GM03348 (cell line): ENCODE results near the gene TNFRSF18.

Experiments used
- DNase-seq: peaks from one replicate; pipeline ENCODE4 v3.0.0; 2012; ENCODE audit warnings: low spot score

Gene TNFRSF18

DNA sequence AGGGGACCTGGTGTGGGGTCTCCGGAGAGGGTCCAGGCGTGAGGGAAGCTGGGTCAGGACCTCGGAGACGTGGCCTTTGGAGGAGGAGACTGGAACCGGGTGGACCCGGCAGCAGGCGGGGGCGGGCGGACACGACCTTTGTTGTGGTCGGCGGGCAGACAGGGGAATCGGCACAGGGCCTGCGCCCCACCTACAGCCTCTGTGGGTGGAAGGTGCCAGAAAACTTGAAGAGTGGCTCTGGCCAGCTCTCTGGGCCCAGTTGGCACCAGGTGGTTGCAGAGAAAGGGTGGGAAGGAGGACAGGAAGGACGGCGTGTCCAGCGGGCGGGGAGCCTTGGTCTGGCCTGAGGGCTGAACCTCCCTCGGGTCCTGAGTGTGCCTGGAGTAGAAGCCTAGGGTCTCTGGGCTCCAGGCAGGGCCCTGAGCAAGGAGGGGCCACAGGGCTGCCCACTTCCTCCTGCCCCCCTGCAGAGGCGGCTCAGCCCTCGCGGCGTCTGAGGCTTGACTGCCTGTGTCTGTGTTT lies 40.4 kb downstream of the TNFRSF18 start:
- DNase-seq = no peak

DNA sequence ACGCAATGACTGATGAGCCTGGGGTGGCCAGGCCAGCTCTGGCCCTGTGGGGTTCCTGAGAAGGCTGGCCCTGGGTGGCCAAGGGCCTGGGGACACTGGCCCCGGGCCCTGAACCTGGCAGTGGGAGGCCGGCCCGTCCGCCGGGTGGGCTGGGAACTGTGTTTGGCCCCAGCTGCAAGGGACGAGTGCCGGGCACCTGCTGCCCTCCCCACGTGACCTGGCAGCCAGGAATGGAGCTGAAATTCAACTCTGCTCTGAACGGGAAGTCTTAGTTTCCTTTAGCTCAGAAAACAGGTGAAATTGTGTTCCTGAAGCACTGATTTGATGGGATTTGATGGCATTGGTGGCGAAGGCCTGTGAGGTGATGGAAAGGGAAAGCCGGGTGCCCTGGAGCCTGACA lies 40.9 kb downstream of the TNFRSF18 start:
- DNase-seq = no peak

DNA sequence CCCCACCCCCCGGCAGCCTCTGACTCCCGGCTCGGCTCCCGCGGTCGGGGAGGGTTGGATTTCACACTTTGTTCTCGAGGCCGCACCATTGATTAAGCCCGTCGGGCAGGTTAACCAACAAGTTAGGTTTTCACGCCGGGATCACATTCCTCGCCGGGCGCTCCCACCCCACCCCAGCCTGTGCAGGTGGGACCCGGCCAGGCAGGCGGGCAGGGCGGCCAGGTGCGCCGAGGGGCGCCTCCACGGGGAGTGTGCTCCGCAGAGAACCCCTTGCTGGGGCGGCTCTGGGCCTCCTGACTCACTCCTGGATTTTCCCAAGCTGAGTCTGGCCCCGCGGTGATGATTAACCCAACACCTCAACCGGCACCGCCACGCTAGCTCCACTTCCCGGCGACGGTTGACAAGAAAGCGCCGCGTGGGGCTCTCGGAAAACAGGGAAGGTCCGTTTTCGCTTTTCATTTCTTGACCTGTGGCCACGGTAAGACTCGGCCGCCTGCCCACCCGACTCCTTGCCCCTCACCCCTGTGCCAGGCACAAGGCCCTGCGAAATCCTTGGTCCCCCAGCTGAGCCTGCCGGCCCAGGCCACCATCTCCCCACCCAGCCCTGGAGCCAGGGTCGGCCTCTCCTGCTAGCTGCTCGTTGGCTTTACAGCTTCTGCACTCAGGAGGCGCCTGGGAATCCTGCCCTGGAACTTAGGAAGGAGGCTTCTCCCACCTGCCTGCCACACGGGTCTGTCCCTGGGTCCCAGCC lies 41.5 kb downstream of the TNFRSF18 start:
- DNase-seq = no peak

DNA sequence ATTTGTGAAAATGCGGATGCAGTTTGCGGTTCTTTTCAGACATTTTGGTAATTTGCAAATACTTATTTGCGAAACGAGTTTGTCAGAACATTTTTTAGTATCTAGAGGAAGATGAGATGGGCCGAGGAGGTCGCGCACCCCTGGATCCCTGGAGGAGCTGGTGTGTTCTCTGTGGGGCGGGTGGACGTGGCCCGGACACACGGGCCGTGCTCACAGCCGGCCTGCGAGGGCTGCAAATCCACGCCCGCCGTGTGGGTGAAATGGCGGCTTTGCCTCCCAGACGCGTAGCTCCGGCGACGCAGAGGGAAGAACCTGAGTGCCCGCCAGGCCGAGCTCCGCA lies 42.1 kb downstream of the TNFRSF18 start:
- no peak for DNase-seq

DNA sequence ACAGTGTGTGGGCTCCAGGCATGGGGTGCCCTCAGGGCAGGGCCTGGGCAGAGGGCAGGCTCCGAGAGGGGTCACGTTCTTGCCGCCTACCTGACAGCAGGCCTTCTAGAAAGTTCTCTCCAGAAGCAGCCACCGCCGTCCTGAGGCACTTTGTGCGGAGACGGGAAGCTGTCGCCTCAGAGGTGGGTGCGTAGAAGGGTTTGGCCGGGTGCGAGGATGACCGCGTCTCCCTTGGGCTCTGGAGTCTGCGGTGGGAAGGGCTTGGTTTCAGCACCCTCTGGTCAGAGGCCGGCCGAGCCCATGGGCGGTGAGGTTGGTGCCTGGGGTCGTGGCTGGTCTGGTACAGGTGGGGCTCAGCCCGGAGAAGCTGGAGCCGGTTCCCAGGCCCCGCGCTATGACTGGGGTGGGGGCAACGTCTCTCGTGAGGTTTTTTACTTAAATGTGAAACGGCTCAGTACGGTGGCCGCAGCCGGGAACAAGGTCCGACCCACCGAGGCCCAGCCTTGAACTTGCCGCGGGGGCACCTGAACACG lies 42.8 kb downstream of the TNFRSF18 start:
- no peak for DNase-seq

DNA sequence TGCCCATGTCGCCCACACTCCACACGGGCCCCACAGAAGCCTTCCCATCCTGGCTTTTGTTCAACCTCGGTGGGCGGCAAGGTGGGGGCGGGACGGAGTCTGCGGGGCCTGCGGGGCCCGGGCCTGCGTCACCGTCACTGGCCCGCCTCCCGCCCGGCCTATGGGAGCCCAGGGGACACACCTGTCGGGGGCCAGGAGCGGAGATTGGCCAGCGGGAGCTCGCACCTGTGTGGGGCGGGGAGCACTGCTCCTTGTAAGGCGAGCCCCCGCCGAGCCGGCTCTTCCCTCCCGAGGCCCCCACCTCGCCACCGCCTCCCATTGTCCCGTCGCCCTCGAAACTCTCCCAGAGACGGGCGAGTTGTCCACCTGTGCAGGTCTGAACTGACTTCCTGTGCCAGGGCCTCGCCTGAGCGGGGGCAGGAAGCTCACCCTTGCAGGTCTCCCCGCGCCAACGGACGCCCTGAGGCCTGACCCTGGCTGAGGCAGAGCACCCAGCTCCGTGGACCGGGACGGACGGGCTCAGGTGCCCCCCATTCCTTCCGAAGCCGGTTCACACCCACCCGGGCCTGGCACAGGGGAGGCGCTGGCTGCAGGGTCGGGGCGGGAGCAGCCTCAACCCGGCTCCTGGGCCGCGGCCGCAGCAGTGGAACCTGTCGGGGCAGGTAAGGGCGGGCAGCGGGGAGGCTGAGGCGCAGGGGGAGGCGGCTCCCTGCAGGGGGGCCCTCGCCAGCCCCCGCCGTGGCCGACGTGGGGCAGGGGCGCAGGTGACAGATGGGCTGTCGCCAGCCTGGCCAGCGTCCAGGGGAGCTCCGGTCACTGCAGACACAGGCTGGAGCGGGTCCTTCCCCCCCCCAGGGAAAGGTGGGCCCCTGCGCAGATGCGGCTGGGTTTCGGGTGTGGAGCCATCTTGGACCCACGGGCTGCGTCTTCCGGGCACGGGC lies 43.5 kb downstream of the TNFRSF18 start:
- no peak for DNase-seq

DNA sequence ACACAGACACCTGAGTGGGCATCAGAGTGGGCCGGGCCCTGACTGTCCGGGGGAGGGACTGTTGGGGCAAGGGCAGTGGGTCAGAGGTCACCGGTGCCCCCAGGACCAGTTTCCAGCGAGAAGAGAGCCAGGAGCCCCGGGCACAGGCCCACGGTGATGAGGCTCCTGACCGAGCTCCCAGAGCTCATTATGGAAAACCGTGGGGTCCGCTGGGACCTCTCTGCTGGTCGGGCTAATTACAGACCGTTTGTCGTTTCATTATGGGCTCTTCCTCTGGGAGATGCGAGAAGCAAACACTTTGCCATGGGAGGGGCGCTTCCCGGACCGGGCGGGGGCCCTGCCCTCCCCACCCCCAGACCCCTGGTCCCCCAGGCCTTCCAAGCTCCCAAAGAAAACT lies 44.7 kb downstream of the TNFRSF18 start:
- no peak for DNase-seq

DNA sequence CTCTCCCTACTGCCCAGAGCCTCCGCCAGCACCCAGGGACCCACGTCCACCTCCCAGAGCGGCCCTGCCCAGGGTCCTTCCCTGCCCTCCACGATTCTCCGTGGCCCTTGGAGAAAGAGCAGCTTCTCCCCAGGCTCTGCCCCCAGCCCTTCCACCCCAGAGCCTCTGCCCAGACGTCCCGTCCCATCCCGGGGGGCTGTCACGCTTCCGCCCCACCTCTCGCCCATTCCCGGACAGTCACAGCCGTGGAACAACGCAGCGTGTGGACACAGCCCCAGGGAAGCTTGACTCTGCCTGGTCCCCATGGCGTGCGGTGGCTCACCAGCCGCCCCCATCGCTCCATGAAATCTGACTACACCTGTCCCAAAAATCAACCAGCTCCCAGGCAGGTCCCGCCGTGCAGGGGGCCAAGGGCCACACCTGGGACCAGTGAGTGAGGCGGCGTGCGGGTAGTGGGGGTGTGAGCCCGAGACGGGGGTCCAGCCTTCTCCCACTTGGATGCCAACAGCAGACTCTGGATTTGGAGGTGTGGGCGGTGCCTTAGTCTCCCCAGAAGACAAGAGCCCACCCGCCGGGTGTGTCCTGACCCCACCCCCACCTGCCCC lies 45.2 kb downstream of the TNFRSF18 start:
- DNase-seq = no peak

DNA sequence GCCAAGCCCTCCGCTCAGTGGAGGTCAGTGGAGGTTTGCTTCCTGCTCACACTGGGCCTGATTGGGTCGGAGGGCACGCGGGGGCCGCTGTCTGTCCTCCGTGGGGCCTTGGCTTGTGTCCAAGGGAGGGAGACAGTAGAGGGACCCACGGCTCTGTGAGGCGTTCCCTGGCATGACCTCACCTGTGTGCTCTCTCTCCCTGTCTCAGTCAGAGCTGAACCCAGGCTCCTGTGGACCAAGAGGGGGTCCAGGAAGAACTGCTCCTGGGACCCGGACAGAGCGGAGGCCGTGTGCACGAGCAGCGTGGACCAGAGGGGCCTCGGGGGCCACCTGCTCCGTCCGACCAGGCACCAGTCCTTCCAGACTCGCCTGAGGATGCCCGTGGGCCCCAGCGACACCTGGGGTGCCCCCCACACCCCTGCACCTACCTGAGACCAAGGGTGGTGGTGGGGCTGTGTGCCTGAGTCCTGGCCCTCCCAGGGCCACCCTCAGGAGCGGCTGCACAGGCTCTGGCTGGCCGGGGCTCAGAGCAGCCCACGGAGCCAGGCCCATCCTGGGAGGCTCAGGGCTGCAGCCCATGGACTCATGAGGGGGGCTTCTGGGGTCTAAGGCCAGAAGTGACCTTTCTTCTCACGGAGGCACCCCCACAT lies 46.0 kb downstream of the TNFRSF18 start:
- no peak for DNase-seq

DNA sequence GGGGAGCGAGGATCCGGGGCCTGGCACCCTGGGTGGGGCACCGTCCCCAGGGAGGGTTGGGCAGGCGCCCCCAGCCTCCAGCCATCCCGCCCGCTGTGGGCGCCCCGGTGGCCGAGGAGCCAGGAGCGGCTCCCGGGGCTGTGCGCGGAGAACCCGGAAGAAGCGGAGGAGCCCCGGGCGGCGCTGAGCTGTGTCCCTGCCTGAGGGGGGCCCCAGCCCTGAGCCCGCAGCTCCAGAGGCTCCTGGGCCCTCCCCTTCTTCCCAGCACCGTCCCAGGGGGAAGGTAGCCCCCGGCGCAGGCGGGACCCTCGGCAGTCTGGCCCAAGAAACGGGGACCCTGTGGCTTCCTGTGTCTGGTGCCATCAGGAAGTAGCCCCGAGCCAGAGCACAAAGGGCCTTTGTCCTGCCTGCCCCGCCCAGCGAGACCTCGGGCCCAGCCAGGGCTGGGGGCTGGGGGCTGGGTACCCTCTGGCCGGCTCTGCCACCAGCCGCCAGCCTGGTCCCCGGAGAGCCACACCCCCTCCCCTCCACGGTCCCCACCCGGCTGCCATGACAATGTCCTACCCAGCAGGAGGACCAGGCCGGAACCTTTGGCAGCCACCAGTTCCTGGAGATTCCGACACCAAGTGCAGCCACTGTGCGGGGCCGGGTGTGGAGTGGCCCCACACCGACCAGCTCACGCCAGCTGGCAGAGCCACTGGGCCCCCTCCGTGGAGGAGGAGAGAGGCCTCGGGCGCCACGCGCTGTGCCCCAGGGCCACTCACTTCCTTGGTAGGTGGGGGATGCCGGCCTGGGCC lies 48.3 kb downstream of the TNFRSF18 start:
- DNase-seq = peak; percentile 77

DNA sequence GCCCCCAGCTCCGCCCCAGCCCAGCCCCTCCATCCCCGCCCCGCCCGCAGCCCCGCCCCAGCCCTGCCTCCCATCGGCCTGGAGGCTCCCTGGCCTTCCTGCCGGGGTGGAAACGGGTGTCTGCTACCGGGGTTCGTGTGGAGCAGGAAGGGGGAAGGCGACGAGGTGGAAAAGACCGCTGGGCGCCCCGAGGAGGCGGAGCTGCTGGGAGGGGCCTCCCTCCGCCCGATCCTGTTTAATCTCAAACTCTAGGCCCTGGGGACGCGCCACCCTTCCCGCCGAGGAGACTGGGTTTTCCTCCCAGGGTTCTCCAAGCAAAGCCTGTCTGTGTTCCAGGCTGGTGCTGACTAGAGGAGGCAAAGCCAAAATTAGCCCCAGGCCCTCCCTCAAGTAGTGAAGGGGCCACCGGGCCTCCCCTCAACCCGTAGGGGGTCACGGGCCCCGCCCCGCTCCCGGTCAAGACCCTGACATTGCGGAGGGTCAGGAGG lies 48.9 kb downstream of the TNFRSF18 start:
- DNase-seq = peak; percentile 98

DNA sequence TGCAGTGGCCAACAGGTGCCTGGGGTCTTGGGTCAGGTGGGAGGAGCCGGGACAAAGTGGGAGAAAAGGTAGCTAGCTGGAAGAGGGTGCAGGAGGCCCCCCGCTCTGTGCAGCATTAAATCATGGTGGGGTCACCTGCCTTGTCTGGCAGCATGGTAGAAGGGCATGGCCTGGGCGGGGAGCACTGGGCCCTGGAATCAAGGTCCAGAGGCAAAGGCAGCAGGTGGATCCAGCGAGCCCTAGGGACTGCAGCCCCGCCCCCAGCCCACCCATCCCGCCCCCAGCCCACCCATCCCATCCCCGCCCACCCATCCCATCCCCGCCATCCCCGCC lies 49.4 kb downstream of the TNFRSF18 start:
- DNase-seq = no peak

DNA sequence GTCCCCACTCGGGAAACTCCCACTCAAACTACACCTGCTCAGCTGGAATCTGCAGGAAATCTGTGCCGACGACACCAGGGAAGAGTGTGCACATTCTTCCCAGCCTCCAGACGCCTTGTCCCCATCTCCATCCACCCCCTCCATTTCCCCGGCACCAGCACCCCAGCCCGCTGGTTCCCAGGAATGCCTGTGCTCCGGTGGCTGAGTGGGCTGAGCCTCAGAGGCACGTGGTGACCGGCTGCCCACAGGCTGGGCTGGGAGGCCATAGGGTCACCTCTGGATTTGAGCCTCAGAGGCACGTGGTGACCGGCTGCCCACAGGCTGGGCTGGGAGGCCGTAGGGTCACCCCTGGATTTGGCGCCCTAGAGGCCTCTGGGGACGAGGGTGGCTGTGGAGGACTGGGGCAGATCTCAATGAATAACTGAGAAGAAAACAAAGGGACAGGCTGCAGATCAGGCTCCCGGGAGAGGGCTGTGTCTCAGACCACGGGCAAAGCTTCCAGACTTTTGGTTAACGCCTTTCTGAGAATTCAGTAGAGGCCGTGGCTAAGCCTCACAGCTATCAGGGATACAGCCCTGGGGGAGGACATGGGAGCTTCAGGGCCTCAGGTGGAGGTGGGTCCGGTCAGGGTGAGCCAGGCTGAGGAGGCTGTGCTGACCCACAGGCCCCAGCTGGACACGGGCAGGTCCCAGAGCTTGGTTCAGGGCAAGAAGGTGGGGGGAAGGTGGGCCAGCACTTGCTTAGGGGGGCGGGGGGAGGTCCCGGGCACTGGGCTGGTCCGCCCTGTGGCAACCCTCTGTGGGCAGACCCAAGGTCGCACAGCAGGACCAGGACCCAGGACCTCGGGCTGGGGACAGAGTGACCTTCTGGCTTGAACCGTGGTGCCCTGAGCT lies 50.0 kb downstream of the TNFRSF18 start:
- DNase-seq = no peak

DNA sequence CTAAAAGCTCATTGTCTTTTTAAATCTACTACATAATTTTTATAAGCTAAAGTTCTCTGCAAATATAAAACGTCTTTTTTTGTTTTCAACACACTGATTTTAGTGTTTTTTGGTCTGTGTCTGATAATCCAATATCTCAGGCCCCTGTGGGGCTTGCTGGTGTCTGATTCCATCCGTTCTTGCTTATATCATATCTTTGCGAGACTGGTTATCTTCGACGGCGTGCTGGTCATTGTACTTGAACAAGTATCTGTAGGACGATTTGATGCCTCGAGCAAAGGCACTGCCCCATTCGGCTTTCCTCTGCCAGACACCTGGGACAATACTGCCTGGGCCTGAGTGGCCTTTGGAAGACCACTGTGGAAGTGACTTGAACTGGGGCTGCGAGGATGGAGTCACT lies 51.1 kb downstream of the TNFRSF18 start:
- DNase-seq = no peak

DNA sequence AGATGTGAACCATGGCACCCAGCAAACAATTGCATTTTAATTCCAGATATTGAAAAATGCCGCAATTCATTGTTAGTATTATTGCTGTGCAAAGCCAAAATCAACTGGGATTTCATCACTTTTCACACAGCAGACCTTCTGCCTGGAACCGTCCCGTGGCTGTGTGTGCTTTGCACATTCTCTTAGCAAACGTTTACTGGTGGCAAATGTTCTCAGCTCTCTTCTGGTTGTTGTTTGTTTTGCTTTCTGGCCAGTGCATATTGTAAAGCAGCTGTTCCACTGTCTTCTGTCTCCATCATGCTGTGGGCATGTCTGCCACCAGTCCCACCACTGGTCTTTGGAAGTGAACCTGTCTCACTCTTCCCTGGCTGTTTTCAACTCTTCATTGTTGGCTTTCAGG lies 52.5 kb downstream of the TNFRSF18 start:
- DNase-seq = no peak
